ENCODE data around the gene ZFAND6.

ZFAND6 gene

DNA sequence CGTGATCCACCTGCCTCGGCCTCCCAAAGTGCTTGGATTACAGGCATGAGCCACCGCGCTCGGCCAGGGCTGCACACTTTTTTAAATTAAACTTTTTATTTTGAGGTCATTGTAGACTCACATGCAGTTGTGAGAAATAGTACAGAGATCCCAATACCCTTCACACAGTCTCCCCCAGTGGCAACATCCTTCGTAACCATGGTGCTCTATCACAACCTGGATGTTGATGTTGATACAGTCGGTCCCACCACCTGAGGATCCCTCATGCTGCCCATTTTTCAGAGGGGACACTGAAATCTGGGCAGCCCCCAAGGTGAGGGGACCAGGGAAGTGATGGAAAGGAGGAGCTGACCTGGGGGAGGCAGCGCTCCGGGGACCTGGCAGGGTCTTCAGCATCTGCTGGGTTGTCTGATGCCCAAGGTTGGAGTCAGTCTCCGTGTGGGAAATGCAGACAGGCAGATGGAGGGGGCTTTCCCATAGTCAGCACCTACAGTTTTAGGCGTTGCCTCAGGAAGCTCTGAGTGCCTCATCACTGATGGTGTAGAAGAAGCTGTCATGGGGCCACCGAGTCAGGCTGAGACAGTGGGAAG, 110.4 kb downstream of the ZFAND6 start:
- H3K36me3 ChIP-seq (ENCODE audit: control insufficient read depth, insufficient read depth, low read length), result peaks cover 15% of the 10 kb centered on the region; the same call in 1 of the 2 replicates
- no peak overlapping the region for H3K9ac ChIP-seq (ENCODE audit: low read length)

DNA sequence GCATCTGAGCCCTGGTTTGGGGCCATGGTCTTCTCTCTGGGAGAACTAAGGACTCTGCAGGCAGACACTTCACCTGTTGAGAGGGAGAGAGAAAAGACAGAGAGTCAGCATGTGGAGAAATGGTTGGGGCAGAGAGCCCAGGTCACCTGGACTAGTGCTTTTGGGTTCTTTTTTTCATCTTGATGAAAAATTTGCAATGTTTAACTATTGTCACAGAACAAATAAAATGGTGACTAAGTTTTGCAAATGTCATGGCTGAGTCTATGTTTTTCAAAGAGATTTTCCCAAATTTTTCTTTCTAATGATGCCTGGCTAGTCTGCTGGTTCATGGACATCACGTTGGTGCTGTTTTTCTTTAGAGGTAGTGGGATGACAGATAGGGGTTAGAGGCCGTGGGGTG, 111.1 kb downstream of the ZFAND6 start:
- H3K4me3 ChIP-seq (ENCODE audit: low read depth, low read length), result no peak overlapping the region
- H3K27ac ChIP-seq (ENCODE audit: low read depth, low read length), result no peak overlapping the region
- no peaks in the 10 kb centered on the region for H3K9me3 ChIP-seq (ENCODE audit: control insufficient read depth, insufficient read depth, low read depth, low read length)
- peaks cover 17% of the 10 kb centered on the region; the same call in 1 of the 2 replicates for H3K36me3 ChIP-seq (ENCODE audit: control insufficient read depth, insufficient read depth, low read length)
- no peak overlapping the region for H3K9ac ChIP-seq (ENCODE audit: low read length)
- H3K27me3 ChIP-seq (ENCODE audit: control insufficient read depth, insufficient read depth, low read length), result no peaks in the 10 kb centered on the region
- H3K4me1 ChIP-seq (ENCODE audit: control insufficient read depth, insufficient read depth, low read length), result no peaks in the 10 kb centered on the region

More for the DNA sequence above, 110.4 kb downstream of the ZFAND6 start:
- H3K4me3 ChIP-seq (ENCODE audit: low read depth, low read length), result no peak overlapping the region
- H3K4me1 ChIP-seq (ENCODE audit: control insufficient read depth, insufficient read depth, low read length), result no peaks in the 10 kb centered on the region
- no peak overlapping the region for H3K27ac ChIP-seq (ENCODE audit: low read depth, low read length)
- no peaks in the 10 kb centered on the region for H3K27me3 ChIP-seq (ENCODE audit: control insufficient read depth, insufficient read depth, low read length)
- no peaks in the 10 kb centered on the region for H3K9me3 ChIP-seq (ENCODE audit: control insufficient read depth, insufficient read depth, low read depth, low read length)

DNA sequence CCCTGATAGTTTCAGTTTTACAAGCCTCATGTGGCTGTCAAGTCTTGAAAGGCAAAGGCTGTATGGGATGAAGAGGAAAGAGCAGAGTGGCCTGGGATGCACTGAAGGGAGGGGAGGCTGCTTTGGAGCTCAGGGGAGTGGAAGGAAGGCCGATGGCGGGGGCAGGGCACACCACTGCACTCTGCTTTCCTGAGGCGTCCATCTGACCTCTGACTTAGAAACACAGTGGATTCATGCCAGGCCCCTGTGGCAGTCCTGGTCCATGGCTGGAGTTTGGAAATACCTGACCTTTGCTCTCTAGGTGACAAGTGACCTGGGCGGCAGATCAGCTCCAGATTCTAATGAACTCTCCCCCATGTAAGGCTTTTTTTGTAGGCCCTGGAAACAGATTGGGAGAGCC, 112.3 kb downstream of the ZFAND6 start:
- H3K4me1 ChIP-seq (ENCODE audit: control insufficient read depth, insufficient read depth, low read length), result no peaks in the 10 kb centered on the region
- no peak overlapping the region for H3K27ac ChIP-seq (ENCODE audit: low read depth, low read length)
- peaks cover 20% of the 10 kb centered on the region; the same call in 1 of the 2 replicates for H3K36me3 ChIP-seq (ENCODE audit: control insufficient read depth, insufficient read depth, low read length)
- no peaks in the 10 kb centered on the region for H3K27me3 ChIP-seq (ENCODE audit: control insufficient read depth, insufficient read depth, low read length)
- H3K9ac ChIP-seq (ENCODE audit: low read length), result no peak overlapping the region
- H3K4me3 ChIP-seq (ENCODE audit: low read depth, low read length), result no peak overlapping the region
- no peaks in the 10 kb centered on the region for H3K9me3 ChIP-seq (ENCODE audit: control insufficient read depth, insufficient read depth, low read depth, low read length)

DNA sequence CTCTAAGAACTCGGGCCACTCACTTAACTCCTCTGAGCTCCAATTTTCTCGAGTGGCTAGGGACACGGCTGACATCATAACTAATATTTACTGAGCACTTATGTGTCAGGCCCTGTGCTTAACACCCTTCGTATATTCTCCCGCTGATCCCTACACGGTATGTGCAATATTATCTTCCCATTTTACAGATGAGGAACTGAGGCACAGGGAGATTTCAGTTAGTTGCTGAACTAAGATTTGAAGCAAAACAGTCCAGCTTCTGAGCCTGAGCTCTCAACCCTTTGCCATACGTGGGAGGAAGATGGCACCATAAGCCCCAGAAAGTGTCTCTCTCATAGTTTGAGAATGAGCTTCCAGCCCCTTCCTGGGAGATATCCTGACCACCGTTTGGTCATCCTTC, 112.9 kb downstream of the ZFAND6 start:
- Histone ChIP-seq H3K27me3 (ENCODE audit: control insufficient read depth, insufficient read depth, low read length) (no peaks in the 10 kb centered on the region), H3K4me1 (ENCODE audit: control insufficient read depth, insufficient read depth, low read length) (no peaks in the 10 kb centered on the region), H3K4me3 (ENCODE audit: low read depth, low read length) (no peak overlapping the region), H3K27ac (ENCODE audit: low read depth, low read length) (no peak overlapping the region), H3K9ac (ENCODE audit: low read length) (no peak overlapping the region), H3K36me3 (ENCODE audit: control insufficient read depth, insufficient read depth, low read length) (peaks cover 22% of the 10 kb centered on the region; the same call in 1 of the 2 replicates), H3K9me3 (ENCODE audit: control insufficient read depth, insufficient read depth, low read depth, low read length) (no peaks in the 10 kb centered on the region)

DNA sequence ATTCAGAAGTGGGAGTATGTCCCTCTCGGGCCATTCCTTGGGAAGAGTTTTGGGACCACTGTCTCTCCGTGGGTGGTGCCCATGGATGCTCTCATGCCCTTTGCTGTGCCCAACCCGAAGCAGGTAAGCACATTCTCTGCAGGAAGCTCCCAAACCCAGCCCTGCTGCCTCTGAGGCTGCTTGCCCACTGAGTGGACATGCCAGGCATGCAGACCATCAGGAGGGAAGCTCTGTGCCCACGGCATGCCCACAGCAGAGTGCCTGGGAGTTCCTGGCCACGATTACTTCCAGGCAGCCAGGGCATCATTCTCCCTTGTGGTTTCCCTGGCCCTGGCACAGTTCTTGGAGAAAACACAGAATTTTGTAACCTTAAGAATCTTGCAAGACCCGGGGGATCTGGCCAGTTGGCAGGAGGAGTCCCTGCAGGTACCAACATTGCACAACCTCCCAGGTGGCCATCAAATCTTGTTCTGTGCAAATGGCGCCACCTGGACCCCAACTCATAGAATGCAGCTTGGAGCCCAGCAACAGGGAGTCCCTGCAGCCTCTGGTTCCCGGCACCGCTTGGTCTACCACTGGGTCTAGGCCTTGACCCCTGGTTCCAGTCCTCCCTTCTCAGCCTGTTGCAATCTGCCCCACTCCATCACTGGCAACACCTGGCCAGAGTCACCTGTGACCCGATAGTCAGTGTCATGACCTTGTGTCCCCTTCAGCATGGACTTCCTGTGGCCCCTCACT, 113.7 kb downstream of the ZFAND6 start:
- Histone ChIP-seq H3K27me3 (ENCODE audit: control insufficient read depth, insufficient read depth, low read length) (no peaks in the 10 kb centered on the region), H3K9ac (ENCODE audit: low read length) (no peak overlapping the region), H3K36me3 (ENCODE audit: control insufficient read depth, insufficient read depth, low read length) (peaks cover 24% of the 10 kb centered on the region; the same call in 1 of the 2 replicates), H3K9me3 (ENCODE audit: control insufficient read depth, insufficient read depth, low read depth, low read length) (no peaks in the 10 kb centered on the region), H3K27ac (ENCODE audit: low read depth, low read length) (no peak overlapping the region), H3K4me1 (ENCODE audit: control insufficient read depth, insufficient read depth, low read length) (no peaks in the 10 kb centered on the region), H3K4me3 (ENCODE audit: low read depth, low read length) (no peak overlapping the region)

DNA sequence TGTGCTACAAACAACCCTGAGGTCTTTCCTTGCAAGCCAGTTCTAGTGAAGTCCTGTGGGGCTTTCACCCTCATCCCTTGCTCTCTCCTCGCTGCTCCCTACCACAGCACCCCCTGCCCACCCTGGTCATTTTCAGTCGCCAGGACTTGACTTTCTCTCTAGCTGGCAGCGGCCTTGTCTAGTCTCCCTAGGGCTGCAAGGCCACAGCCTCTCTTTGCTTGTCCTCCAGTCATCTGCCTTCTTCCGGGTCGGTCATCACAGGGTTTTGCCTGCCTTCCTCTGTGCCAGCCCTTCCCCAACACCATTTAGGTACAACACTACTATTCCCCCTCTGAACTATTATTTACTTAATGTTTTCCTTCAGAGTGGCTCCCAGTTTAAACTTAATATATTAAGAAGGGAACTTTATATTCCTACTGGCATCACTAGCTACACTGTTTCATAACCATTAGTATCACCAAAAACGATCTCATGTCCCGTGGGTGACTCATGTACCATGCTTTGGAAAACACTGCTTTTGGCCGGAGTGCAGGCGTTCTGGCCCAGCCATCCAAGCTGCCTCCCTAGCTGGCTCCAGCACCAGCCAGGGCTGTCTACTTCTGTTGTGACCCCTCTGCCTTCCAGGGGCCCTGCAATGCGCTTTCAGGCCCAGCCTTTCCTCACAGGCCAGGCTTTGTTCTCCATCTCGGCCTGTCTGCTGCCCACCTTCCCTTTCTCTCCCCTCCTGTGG, 114.7 kb downstream of the ZFAND6 start:
- Histone ChIP-seq H3K36me3 (ENCODE audit: control insufficient read depth, insufficient read depth, low read length) (peaks cover 21% of the 10 kb centered on the region; the same call in 1 of the 2 replicates), H3K4me1 (ENCODE audit: control insufficient read depth, insufficient read depth, low read length) (no peaks in the 10 kb centered on the region), H3K27ac (ENCODE audit: low read depth, low read length) (no peak overlapping the region), H3K4me3 (ENCODE audit: low read depth, low read length) (no peak overlapping the region), H3K9me3 (ENCODE audit: control insufficient read depth, insufficient read depth, low read depth, low read length) (no peaks in the 10 kb centered on the region), H3K9ac (ENCODE audit: low read length) (no peak overlapping the region), H3K27me3 (ENCODE audit: control insufficient read depth, insufficient read depth, low read length) (no peaks in the 10 kb centered on the region)

DNA sequence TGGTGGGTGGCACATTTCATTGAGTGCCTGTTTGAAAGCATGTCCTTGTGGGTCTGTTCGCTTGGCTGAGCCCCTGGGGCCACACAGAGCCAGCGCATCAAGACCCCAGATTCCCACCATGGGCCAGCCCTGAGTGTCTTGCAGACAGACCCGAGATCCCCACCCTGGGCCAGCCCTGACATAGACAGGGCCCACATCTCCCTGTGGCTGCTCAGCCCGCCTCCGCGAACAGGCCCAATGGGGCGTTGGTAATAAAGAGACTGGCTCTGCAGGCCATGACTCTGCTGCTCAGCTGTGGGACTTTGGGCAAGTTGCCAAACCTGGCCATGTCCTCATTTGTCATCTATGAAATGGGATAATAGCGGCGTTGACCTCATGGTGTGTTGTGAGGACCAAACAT, 116.0 kb downstream of the ZFAND6 start:
- no peak overlapping the region for H3K9ac ChIP-seq (ENCODE audit: low read length)
- no peak overlapping the region for H3K27ac ChIP-seq (ENCODE audit: low read depth, low read length)
- H3K27me3 ChIP-seq (ENCODE audit: control insufficient read depth, insufficient read depth, low read length), result no peaks in the 10 kb centered on the region
- no peaks in the 10 kb centered on the region for H3K4me1 ChIP-seq (ENCODE audit: control insufficient read depth, insufficient read depth, low read length)
- no peaks in the 10 kb centered on the region for H3K9me3 ChIP-seq (ENCODE audit: control insufficient read depth, insufficient read depth, low read depth, low read length)
- H3K36me3 ChIP-seq (ENCODE audit: control insufficient read depth, insufficient read depth, low read length), result peaks cover 21% of the 10 kb centered on the region; the same call in 1 of the 2 replicates
- H3K4me3 ChIP-seq (ENCODE audit: low read depth, low read length), result no peak overlapping the region

DNA sequence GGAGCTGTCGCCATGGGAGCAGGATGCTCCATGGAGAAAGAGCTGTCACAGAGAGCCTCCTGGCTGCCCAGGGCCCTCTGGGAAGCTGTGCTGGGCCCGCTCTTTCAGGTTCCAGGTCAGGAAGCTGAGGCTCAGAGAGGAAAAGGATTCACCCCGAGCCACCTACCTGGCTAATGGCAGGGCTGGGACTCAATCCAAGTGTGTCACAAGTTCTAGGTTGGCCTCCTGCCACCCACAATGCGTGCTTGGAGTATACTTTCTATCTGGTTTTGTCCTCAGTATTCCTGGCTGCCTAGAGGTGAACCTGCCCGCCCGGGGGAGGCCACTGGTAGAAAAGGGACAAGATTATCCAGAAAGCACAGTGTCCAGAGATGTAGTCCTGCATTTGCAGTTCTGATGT, 117.0 kb downstream of the ZFAND6 start:
- Histone ChIP-seq H3K9me3 (ENCODE audit: control insufficient read depth, insufficient read depth, low read depth, low read length) (no peaks in the 10 kb centered on the region), H3K27ac (ENCODE audit: low read depth, low read length) (no peak overlapping the region), H3K4me3 (ENCODE audit: low read depth, low read length) (no peak overlapping the region), H3K36me3 (ENCODE audit: control insufficient read depth, insufficient read depth, low read length) (peaks cover 28% of the 10 kb centered on the region), H3K27me3 (ENCODE audit: control insufficient read depth, insufficient read depth, low read length) (no peaks in the 10 kb centered on the region), H3K4me1 (ENCODE audit: control insufficient read depth, insufficient read depth, low read length) (no peaks in the 10 kb centered on the region), H3K9ac (ENCODE audit: low read length) (no peak overlapping the region)

DNA sequence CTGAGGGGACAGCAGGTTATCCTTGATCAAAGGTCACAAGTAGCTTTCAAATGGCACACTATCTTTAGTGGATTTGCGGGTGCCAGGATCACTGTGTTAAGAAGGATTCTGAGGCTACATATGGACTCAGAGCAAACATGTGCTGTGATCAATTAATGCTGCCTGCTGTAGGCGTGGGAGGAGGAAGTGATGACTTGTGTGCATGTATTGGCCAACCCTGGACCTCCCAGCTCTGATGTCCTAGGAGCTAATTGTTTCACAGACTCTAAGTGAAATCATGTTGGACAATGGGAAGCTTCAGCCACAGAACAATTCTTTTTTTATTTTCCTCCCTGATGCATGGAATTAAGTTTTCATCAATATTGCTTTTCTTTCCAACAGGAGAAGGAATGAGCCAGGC, 117.7 kb downstream of the ZFAND6 start:
- H3K9ac ChIP-seq (ENCODE audit: low read length), result no peak overlapping the region
- no peaks in the 10 kb centered on the region for H3K9me3 ChIP-seq (ENCODE audit: control insufficient read depth, insufficient read depth, low read depth, low read length)
- H3K27ac ChIP-seq (ENCODE audit: low read depth, low read length), result no peak overlapping the region
- no peaks in the 10 kb centered on the region for H3K27me3 ChIP-seq (ENCODE audit: control insufficient read depth, insufficient read depth, low read length)
- H3K4me1 ChIP-seq (ENCODE audit: control insufficient read depth, insufficient read depth, low read length), result no peaks in the 10 kb centered on the region
- no peak overlapping the region for H3K4me3 ChIP-seq (ENCODE audit: low read depth, low read length)
- peaks cover 29% of the 10 kb centered on the region for H3K36me3 ChIP-seq (ENCODE audit: control insufficient read depth, insufficient read depth, low read length)

DNA sequence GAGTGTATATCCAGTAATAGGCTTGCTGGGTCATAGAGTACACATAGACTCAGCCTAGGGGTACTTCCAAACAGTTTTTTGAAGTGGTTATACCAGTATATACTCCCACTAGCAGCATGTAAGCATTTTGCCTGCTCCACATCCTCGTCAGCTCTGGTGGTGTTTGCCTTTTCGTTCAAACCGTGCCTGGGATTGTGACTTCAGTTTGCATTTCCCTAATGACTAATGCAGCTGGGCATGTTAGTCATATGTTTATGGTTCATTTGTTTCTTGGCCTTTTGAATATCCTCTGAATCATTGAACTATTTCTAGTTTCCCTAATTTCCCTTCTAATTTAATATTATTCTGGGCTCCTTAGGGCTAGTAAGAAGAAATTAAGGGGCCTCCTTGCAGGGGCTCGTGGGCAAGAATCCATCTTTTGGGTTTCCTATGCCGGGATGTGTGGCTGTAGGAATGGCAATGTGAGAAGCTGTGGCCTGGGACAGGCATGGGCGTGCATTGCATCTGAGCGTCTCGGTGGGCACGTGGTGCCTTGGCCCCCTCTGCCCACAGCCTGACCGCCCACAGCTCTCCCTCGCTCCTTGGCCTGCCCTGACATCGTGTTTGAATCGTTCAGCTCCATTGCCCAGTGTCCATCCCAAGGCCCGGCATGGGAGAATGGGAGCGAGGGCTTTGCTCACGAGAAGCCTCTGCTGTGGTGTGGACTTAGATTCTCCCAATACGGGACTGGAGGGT, 119.7 kb downstream of the ZFAND6 start:
- Histone ChIP-seq H3K36me3 (ENCODE audit: control insufficient read depth, insufficient read depth, low read length) (peaks cover 33% of the 10 kb centered on the region), H3K27me3 (ENCODE audit: control insufficient read depth, insufficient read depth, low read length) (no peaks in the 10 kb centered on the region), H3K4me3 (ENCODE audit: low read depth, low read length) (no peak overlapping the region), H3K9me3 (ENCODE audit: control insufficient read depth, insufficient read depth, low read depth, low read length) (no peaks in the 10 kb centered on the region), H3K27ac (ENCODE audit: low read depth, low read length) (no peak overlapping the region), H3K4me1 (ENCODE audit: control insufficient read depth, insufficient read depth, low read length) (no peaks in the 10 kb centered on the region), H3K9ac (ENCODE audit: low read length) (no peak overlapping the region)
